AG09319 (cell line): ENCODE data around the gene NDST3.

Experiments
- DNase-seq: peaks from one replicate; pipeline ENCODE4 v3.0.0-alpha.2; 2010; ENCODE audit warnings: low read depth; ENCODE audit errors: extremely low read depth
- CTCF ChIP-seq: IDR thresholded peaks from 2 replicates; pipeline ENCODE4 v1.5.1; 2011; ENCODE audit warnings: low read depth, mild to moderate bottlenecking, inconsistent platforms, low read length, moderate library complexity

Gene NDST3

GRCh38 chr4:118175506-118175905 is 141.2 kb downstream of the NDST3 start:
- no peak for DNase-seq
- no peak for TF ChIP-seq CTCF

GRCh38 chr4:118177126-118177525 is 142.8 kb downstream of the NDST3 start:
- DNase-seq: no peak
- no peak for TF ChIP-seq CTCF

- no peak for TF ChIP-seq CTCF
- no peak for DNase-seq
Measured at GRCh38 chr4:118180776-118181175, 146.5 kb downstream of the NDST3 start.

- no peak for TF ChIP-seq CTCF
- DNase-seq: no peak
Measured at GRCh38 chr4:118190903-118191302, 156.6 kb downstream of the NDST3 start.

- DNase-seq: no peak
- TF ChIP-seq CTCF: no peak
Measured at GRCh38 chr4:118193421-118193820, 159.1 kb downstream of the NDST3 start.

GRCh38 chr4:118206627-118207026 is 172.3 kb downstream of the NDST3 start:
- DNase-seq: no peak
- no peak for TF ChIP-seq CTCF

GRCh38 chr4:118213101-118213500 is 178.8 kb downstream of the NDST3 start:
- TF ChIP-seq CTCF: no peak

More at GRCh38 chr4:118213101-118213500, 178.8 kb downstream of the NDST3 start:
- DNase-seq: no peak
